Measurements from ENCODE around the gene KCTD4. TPM values are rescaled to one million over a fixed set of nuclear protein-coding genes. Genes with fewer than 3 reads are reported as not detected.

Gene KCTD4
- total RNA-seq, 4 donors from 2014 or later, result not detected

GRCh38 chr13:45219938-45220375 is 19.1 kb upstream of the KCTD4 start:
- TF ChIP-seq POLR2A (IDR thresholded peaks at IDR 0.05; ENCODE audit: low read depth) (no peak), CTCF (IDR thresholded peaks at IDR 0.05) (no peak), POLR2AphosphoS5 (IDR thresholded peaks at IDR 0.05) (no peak), EP300 (IDR thresholded peaks at IDR 0.05) (no peak)
- peaks cover 4 to 15% (median 10%) of the 10 kb centered on the region in 4 donors for H3K4me1 ChIP-seq
- intact Hi-C loops (cut with DNase I), result no loop called here
- H3K27ac ChIP-seq (replicated peaks in 1 of 4), result no peak overlapping the region
- no peak for DNase-seq (ENCODE audit: extremely low spot score)
- H3K36me3 ChIP-seq, result no peaks in the 10 kb centered on the region
- WGBS, result 69% methylated on average over 4 of the region's 4 CpGs
- H3K9me3 ChIP-seq, result no peaks in the 10 kb centered on the region
- no peak overlapping the region for H3K4me3 ChIP-seq
- H3K27me3 ChIP-seq, result no peaks in the 10 kb centered on the region

- Histone ChIP-seq H3K9me3 (no peaks in the 10 kb centered on the region), H3K4me1 (peaks cover 4 to 15% (median 10%) of the 10 kb centered on the region in 4 donors), H3K27ac (replicated peaks in 1 of 4) (no peak overlapping the region), H3K4me3 (no peak overlapping the region), H3K36me3 (no peaks in the 10 kb centered on the region), H3K27me3 (no peaks in the 10 kb centered on the region)
- intact Hi-C loops (cut with DNase I), result no loop called here
- WGBS, result 76% methylated on average over 5 of the region's 5 CpGs
- DNase-seq (ENCODE audit: extremely low spot score), result no peak
- no peak for TF ChIP-seq EP300 (IDR thresholded peaks at IDR 0.05)
- TF ChIP-seq CTCF (IDR thresholded peaks at IDR 0.05), result no peak
- TF ChIP-seq POLR2AphosphoS5 (IDR thresholded peaks at IDR 0.05), result no peak
- no peak for TF ChIP-seq POLR2A (IDR thresholded peaks at IDR 0.05; ENCODE audit: low read depth)
Measured at GRCh38 chr13:45219123-45219891, 18.5 kb upstream of the KCTD4 start.

- no peak for DNase-seq (ENCODE audit: extremely low spot score)
- intact Hi-C loops (cut with DNase I), result no loop called here
- Histone ChIP-seq H3K27me3 (no peaks in the 10 kb centered on the region), H3K4me1 (peaks cover 4 to 15% (median 10%) of the 10 kb centered on the region in 4 donors), H3K27ac (replicated peaks in 1 of 4) (no peak overlapping the region), H3K4me3 (no peak overlapping the region), H3K36me3 (no peaks in the 10 kb centered on the region), H3K9me3 (no peaks in the 10 kb centered on the region)
- WGBS, result 96% methylated on average over 1 of the region's 1 CpG
- TF ChIP-seq POLR2AphosphoS5 (IDR thresholded peaks at IDR 0.05) (no peak), EP300 (IDR thresholded peaks at IDR 0.05) (no peak), POLR2A (IDR thresholded peaks at IDR 0.05; ENCODE audit: low read depth) (no peak), CTCF (IDR thresholded peaks at IDR 0.05) (no peak)
Measured at GRCh38 chr13:45218689-45219088, 17.8 kb upstream of the KCTD4 start.

GRCh38 chr13:45216193-45216592 is 15.3 kb upstream of the KCTD4 start:
- Histone ChIP-seq H3K36me3 (no peaks in the 10 kb centered on the region), H3K4me3 (no peak overlapping the region), H3K4me1 (peaks cover 4 to 15% (median 10%) of the 10 kb centered on the region in 4 donors), H3K27me3 (no peaks in the 10 kb centered on the region), H3K9me3 (no peaks in the 10 kb centered on the region), H3K27ac (replicated peaks in 1 of 4) (no peak overlapping the region)
- WGBS, result 87% methylated on average over 4 of the region's 4 CpGs
- intact Hi-C loops (cut with DNase I), result no loop called here
- TF ChIP-seq POLR2A (IDR thresholded peaks at IDR 0.05; ENCODE audit: low read depth), result no peak
- TF ChIP-seq POLR2AphosphoS5 (IDR thresholded peaks at IDR 0.05), result no peak
- no peak for TF ChIP-seq EP300 (IDR thresholded peaks at IDR 0.05)
- TF ChIP-seq CTCF (IDR thresholded peaks at IDR 0.05), result no peak
- DNase-seq (ENCODE audit: extremely low spot score), result no peak

Data from esophagus muscularis mucosa (tissue), 4 donors.